HepG2 (cell line): ENCODE measurements around the gene LSR. TPM values are rescaled to one million over a fixed set of nuclear protein-coding genes. Genes with fewer than 3 reads are reported as not detected.
A peak's percentile ranks its signal among the peaks of the same experiment; 100 is the strongest.

ENCODE experiments used
- ARNTL ChIP-seq: sonication (generic); formaldehyde crosslinking; IDR thresholded peaks from 2 replicates; pipeline ENCODE4 v1.4.0; 2020; ENCODE audit warnings: mild to moderate bottlenecking, missing genetic modification reagents
- BRCA1 ChIP-seq: sonication (generic); formaldehyde crosslinking; IDR thresholded peaks from 2 replicates; pipeline ENCODE4 v1.4.0; 2020; ENCODE audit warnings: missing genetic modification reagents
- FOXK1 ChIP-seq: sonication (generic); formaldehyde crosslinking; IDR thresholded peaks from 2 replicates; pipeline ENCODE4 v1.4.0; 2020; ENCODE audit warnings: low read depth, missing genetic modification reagents, borderline replicate concordance
- GATAD1 ChIP-seq: IDR thresholded peaks from 2 replicates; pipeline ENCODE4 v1.6.1; 2016; ENCODE audit warnings: missing genetic modification reagents, missing compliant biosample characterization
- HNF1B ChIP-seq: sonication (generic); formaldehyde crosslinking; IDR thresholded peaks from 2 replicates; pipeline ENCODE4 v1.5.1; 2020; ENCODE audit warnings: mild to moderate bottlenecking, moderate library complexity, missing genetic modification reagents
- LCORL ChIP-seq, 2 experiments: fragments of 450-650 bp in 1 of 2; sonication (generic) in 1 of 2; formaldehyde crosslinking in 1 of 2; IDR thresholded peaks; 2 replicates each; pipeline versions ENCODE4 v1.5.0 to v1.6.1; 2017 to 2020; ENCODE audit warnings: antibody characterized with exemption in 1 of 2, missing genetic modification reagents in 1 of 2
- MBD4 ChIP-seq: IDR thresholded peaks from 2 replicates; pipeline ENCODE4 v1.6.1; 2012; ENCODE audit warnings: low read length, inconsistent platforms, borderline replicate concordance
- SMARCC2 ChIP-seq: fragments of 450-650 bp; IDR thresholded peaks from 2 replicates; pipeline ENCODE4 v1.6.1; 2017; ENCODE audit warnings: antibody characterized with exemption, mild to moderate bottlenecking
- STAG1 ChIP-seq: sonication (generic); formaldehyde crosslinking; IDR thresholded peaks from 2 replicates; pipeline ENCODE4 v1.4.0; 2020; ENCODE audit warnings: missing genetic modification reagents
- TMF1 ChIP-seq: sonication (generic); formaldehyde crosslinking; IDR thresholded peaks from 2 replicates; pipeline ENCODE4 v1.8.1; 2022; ENCODE audit warnings: low read depth, missing genetic modification reagents
- ZMAT3 ChIP-seq: sonication (generic); formaldehyde crosslinking; conservative IDR thresholded peaks from 2 replicates; pipeline ENCODE4 v1.7.0; 2021; ENCODE audit warnings: missing genetic modification reagents
- ZNF430 ChIP-seq: sonication (generic); formaldehyde crosslinking; IDR thresholded peaks from 2 replicates; pipeline ENCODE4 v1.9.0; 2021; ENCODE audit warnings: mild to moderate bottlenecking, missing genetic modification reagents
- ZNF567 ChIP-seq: sonication (generic); formaldehyde crosslinking; IDR thresholded peaks from 2 replicates; pipeline ENCODE4 v1.8.1; 2023; ENCODE audit warnings: mild to moderate bottlenecking, missing genetic modification reagents, borderline replicate concordance
- ZNF570 ChIP-seq: sonication (generic); formaldehyde crosslinking; IDR thresholded peaks from 2 replicates; pipeline ENCODE4 v1.4.0; 2020; ENCODE audit warnings: mild to moderate bottlenecking, missing genetic modification reagents, borderline replicate concordance
- ZNF616 ChIP-seq: sonication (generic); formaldehyde crosslinking; IDR thresholded peaks from 2 replicates; pipeline ENCODE4 v1.5.0; 2020; ENCODE audit warnings: low read depth, mild to moderate bottlenecking, missing genetic modification reagents
- ZNF747 ChIP-seq: sonication (generic); formaldehyde crosslinking; IDR thresholded peaks from 2 replicates; pipeline ENCODE4 v1.8.1; 2023; ENCODE audit warnings: missing genetic modification reagents, mild to moderate bottlenecking, borderline replicate concordance
- ZNF75D ChIP-seq: sonication (generic); formaldehyde crosslinking; IDR thresholded peaks from 2 replicates; pipeline ENCODE4 v1.8.1; 2023; ENCODE audit warnings: missing genetic modification reagents, mild to moderate bottlenecking, borderline replicate concordance
- ZNF777 ChIP-seq: sonication (generic); formaldehyde crosslinking; IDR thresholded peaks from 2 replicates; pipeline ENCODE4 v1.4.0; 2020; ENCODE audit warnings: missing genetic modification reagents
- ZNF878 ChIP-seq: sonication (generic); formaldehyde crosslinking; IDR thresholded peaks from 2 replicates; pipeline ENCODE4 v1.8.1; 2023; ENCODE audit warnings: mild to moderate bottlenecking, missing genetic modification reagents, moderate library complexity
- ZSCAN5A ChIP-seq: sonication (generic); formaldehyde crosslinking; IDR thresholded peaks from 2 replicates; pipeline ENCODE4 v1.8.0; 2022; ENCODE audit warnings: mild to moderate bottlenecking, missing genetic modification reagents, borderline replicate concordance
- polyA plus RNA-seq, 8 experiments: library from polyadenylated mRNA; depleted of rRNA in 3 of 8; stranded (reverse) in 7 of 8; unstranded in 1 of 8; fragments of >200 nt; fragmentation: Illumina TruSeq in 4 of 8; extraction: Trizol in 4 of 8; gene quantifications; 2 replicates each; pipeline versions ENCODE4 v1.2.1 to v1.2.3, GENCODE V29; 2011 to 2016; ENCODE audit warnings: low read depth in 4 of 8, missing spikeins in 1 of 8, mixed read lengths in 1 of 8; ENCODE audit not compliant: insufficient read depth in 1 of 8
- total RNA-seq, 5 experiments: library from RNA; depleted of rRNA; stranded (reverse); fragments of >200 nt; fragmentation: Illumina TruSeq; extraction: Trizol; gene quantifications; 2 replicates each; pipeline ENCODE4 v1.2.3, GENCODE V29; 2016; ENCODE audit warnings: low read depth in 1 of 5
- TF ChIP-seq, protein P1 (sequence below): sonication (generic); formaldehyde crosslinking; IDR thresholded peaks from 2 replicates; pipeline ENCODE4 v1.4.0; 2020; ENCODE audit warnings: missing genetic modification reagents, borderline replicate concordance

Gene LSR
- total and polyA plus RNA-seq, 2 of the 13 experiments (the other 11 are each of a cell fraction or from before 2014, with no cell fraction given) = 29.2 to 79.2 TPM

GRCh38 chr19:35248310-35249145, at the start of gene LSR (continued):
- no peak for TF ChIP-seq LCORL (IDR thresholded peaks at IDR 0.05)
- TF ChIP-seq LCORL (CRISPR knock-in tag; IDR thresholded peaks at IDR 0.05) = peak; percentile 63
- TF ChIP-seq ZNF567 (CRISPR knock-in tag) = peak; percentile 55; the same call in 1 of the 2 replicates
- TF ChIP-seq SMARCC2 = no peak
- no peak for TF ChIP-seq MBD4
- TF ChIP-seq ZNF570 = no peak
- peak; percentile 69 for TF ChIP-seq ZNF747 (CRISPR knock-in tag)
- peak; percentile 68 for TF ChIP-seq ZNF430
- TF ChIP-seq ZMAT3 (CRISPR knock-in tag) = peak; percentile 85
- TF ChIP-seq ZNF616 = no peak
- peak; percentile 77 for TF ChIP-seq HNF1B (CRISPR knock-in tag)
- 0 out of 2 replicates have a peak, but pooled peaks have one; percentile 61 for TF ChIP-seq BRCA1 (CRISPR knock-in tag)
- peak; percentile 84 for TF ChIP-seq ZSCAN5A (CRISPR knock-in tag)
- TF ChIP-seq ZNF878 (CRISPR knock-in tag) = peak; percentile 70; the same call in 1 of the 2 replicates
- peak; percentile 69; the same call in 1 of the 2 replicates for TF ChIP-seq GATAD1
- peak; percentile 49; the same call in 1 of the 2 replicates for TF ChIP-seq ARNTL
- TF ChIP-seq FOXK1 (CRISPR knock-in tag) = peak; percentile 98
- peak; percentile 93 for TF ChIP-seq TMF1 (CRISPR knock-in tag)
- 0 out of 2 replicates have a peak, but pooled peaks have one; percentile 47 for TF ChIP-seq ZNF75D (CRISPR knock-in tag)
- peak; percentile 25; the same call in 1 of the 2 replicates for TF ChIP-seq STAG1
- TF ChIP-seq, protein P1, sequence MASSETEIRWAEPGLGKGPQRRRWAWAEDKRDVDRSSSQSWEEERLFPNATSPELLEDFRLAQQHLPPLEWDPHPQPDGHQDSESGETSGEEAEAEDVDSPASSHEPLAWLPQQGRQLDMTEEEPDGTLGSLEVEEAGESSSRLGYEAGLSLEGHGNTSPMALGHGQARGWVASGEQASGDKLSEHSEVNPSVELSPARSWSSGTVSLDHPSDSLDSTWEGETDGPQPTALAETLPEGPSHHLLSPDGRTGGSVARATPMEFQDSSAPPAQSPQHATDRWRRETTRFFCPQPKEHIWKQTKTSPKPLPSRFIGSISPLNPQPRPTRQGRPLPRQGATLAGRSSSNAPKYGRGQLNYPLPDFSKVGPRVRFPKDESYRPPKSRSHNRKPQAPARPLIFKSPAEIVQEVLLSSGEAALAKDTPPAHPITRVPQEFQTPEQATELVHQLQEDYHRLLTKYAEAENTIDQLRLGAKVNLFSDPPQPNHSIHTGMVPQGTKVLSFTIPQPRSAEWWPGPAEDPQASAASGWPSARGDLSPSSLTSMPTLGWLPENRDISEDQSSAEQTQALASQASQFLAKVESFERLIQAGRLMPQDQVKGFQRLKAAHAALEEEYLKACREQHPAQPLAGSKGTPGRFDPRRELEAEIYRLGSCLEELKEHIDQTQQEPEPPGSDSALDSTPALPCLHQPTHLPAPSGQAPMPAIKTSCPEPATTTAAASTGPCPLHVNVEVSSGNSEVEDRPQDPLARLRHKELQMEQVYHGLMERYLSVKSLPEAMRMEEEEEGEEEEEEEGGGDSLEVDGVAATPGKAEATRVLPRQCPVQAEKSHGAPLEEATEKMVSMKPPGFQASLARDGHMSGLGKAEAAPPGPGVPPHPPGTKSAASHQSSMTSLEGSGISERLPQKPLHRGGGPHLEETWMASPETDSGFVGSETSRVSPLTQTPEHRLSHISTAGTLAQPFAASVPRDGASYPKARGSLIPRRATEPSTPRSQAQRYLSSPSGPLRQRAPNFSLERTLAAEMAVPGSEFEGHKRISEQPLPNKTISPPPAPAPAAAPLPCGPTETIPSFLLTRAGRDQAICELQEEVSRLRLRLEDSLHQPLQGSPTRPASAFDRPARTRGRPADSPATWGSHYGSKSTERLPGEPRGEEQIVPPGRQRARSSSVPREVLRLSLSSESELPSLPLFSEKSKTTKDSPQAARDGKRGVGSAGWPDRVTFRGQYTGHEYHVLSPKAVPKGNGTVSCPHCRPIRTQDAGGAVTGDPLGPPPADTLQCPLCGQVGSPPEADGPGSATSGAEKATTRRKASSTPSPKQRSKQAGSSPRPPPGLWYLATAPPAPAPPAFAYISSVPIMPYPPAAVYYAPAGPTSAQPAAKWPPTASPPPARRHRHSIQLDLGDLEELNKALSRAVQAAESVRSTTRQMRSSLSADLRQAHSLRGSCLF (CRISPR knock-in tag) = no peak
- TF ChIP-seq ZNF777 (CRISPR knock-in tag) = peak; percentile 99
